Brain microvascular endothelial cell (primary cell): Measurements from ENCODE around the gene LRMDA.

Experiments used
- DNase-seq: peaks from one replicate; pipeline ENCODE4 v3.0.0-alpha.2; 2020
- H3K27ac ChIP-seq: fragments of 250-450 bp; sonication (Bioruptor Pico); 2 replicates; pipeline ENCODE4 v1.5.1; 2020; ENCODE audit warnings: mild to moderate bottlenecking, moderate library complexity
- H3K27me3 ChIP-seq: fragments of 250-450 bp; sonication (Bioruptor Pico); replicated peaks from 2 replicates; pipeline ENCODE4 v1.5.1; 2020; ENCODE audit warnings: mild to moderate bottlenecking
- H3K36me3 ChIP-seq: fragments of 250-450 bp; sonication (Bioruptor Pico); replicated peaks from 2 replicates; pipeline ENCODE4 v1.5.1; 2020; ENCODE audit warnings: mild to moderate bottlenecking
- H3K4me3 ChIP-seq: 2 replicates; pipeline ENCODE4 v1.5.1; 2011; ENCODE audit warnings: low read depth, mild to moderate bottlenecking, control low read depth, low read length, moderate library complexity
- CTCF ChIP-seq: IDR thresholded peaks from 2 replicates; pipeline ENCODE4 v1.5.1; 2011; ENCODE audit warnings: low read depth, mild to moderate bottlenecking, moderate library complexity, low read length, control low read depth, inconsistent platforms; ENCODE audit errors: missing control alignments
- in situ Hi-C: cut with HindIII; loops from 2 replicates; pipeline ENCODE4 v1.10.0; 2017; ENCODE audit warnings: low sequenced_read_pairs, low pct_ligation_motif_present

LRMDA gene

DNA sequence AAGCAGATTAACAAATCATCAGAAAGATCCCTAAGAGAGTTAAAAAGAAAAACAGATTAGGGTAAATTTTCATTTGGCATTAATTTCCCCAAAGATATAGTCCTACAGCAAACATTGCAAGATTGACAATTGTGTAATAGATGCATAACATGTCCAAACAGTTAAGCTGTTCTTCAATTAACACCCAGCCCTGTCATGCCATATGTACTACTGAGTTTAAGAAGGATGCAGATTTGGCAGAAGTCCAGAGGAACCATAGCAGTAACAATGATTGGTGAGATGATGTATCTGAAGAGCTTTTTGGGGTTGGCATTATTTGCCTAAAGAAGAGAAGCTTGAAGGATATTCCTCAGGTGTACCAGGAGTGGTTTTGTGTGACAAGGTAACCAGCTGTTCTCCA is 287.6 kb downstream of the LRMDA start:
- no peaks in the 10 kb centered on the region for H3K36me3 ChIP-seq

GRCh38 chr10:75720157-75720556 is 288.7 kb downstream of the LRMDA start:
- no peak overlapping the region for H3K27ac ChIP-seq
- H3K27me3 ChIP-seq: no peaks in the 10 kb centered on the region
- in situ Hi-C loops: no loop called here
- DNase-seq: no peak
- H3K4me3 ChIP-seq: no peak overlapping the region
- H3K36me3 ChIP-seq: no peaks in the 10 kb centered on the region
- no peak for TF ChIP-seq CTCF

More for the DNA sequence above, 287.6 kb downstream of the LRMDA start:
- no peak for DNase-seq
- in situ Hi-C loops: no loop called here
- Histone ChIP-seq H3K27ac (no peak overlapping the region), H3K27me3 (no peaks in the 10 kb centered on the region), H3K4me3 (no peak overlapping the region)
- no peak for TF ChIP-seq CTCF

DNA sequence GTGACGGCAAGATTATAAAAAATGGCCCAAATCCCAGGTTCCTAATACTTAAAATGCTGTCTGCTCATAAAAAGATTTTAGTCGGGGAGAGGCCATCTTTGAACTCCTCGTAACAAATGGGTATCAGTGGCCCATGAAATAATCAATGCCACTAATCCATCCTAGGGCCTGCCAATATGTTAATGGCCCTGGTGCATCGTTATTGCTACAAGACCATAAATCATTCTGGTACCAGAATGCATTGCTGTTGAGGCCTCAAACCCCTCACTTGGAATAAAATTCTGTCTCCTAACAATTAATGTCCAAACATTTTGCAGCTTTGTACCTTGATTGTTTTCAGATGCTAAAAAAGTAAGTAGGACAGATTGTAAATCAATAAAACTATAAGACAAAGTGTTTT is 290.6 kb downstream of the LRMDA start:
- Histone ChIP-seq H3K36me3 (no peaks in the 10 kb centered on the region), H3K27ac (no peak overlapping the region), H3K4me3 (no peak overlapping the region), H3K27me3 (no peaks in the 10 kb centered on the region)
- no peak for TF ChIP-seq CTCF
- DNase-seq: no peak
- in situ Hi-C loops: no loop called here

GRCh38 chr10:75722609-75723008 is 291.2 kb downstream of the LRMDA start:
- H3K4me3 ChIP-seq: no peak overlapping the region
- in situ Hi-C loops: no loop called here
- TF ChIP-seq CTCF: no peak
- no peak overlapping the region for H3K27ac ChIP-seq
- no peaks in the 10 kb centered on the region for H3K27me3 ChIP-seq
- H3K36me3 ChIP-seq: no peaks in the 10 kb centered on the region
- DNase-seq: no peak

- Histone ChIP-seq H3K4me3 (no peak overlapping the region), H3K36me3 (no peaks in the 10 kb centered on the region), H3K27me3 (no peaks in the 10 kb centered on the region), H3K27ac (no peak overlapping the region)
- no peak for DNase-seq
- TF ChIP-seq CTCF: no peak
- in situ Hi-C loops: no loop called here
Observed at GRCh38 chr10:75723319-75723980, 292.0 kb downstream of the LRMDA start.

- no peak overlapping the region for H3K27ac ChIP-seq
- DNase-seq: no peak
- no peaks in the 10 kb centered on the region for H3K27me3 ChIP-seq
- no peak for TF ChIP-seq CTCF
- H3K36me3 ChIP-seq: no peaks in the 10 kb centered on the region
- no peak overlapping the region for H3K4me3 ChIP-seq
- in situ Hi-C loops: no loop called here
Observed at GRCh38 chr10:75724047-75724446, 292.6 kb downstream of the LRMDA start.
